KOPT-K1 (cell line): ENCODE measurements around the gene NPAS3.

Source experiments
- H3K27ac ChIP-seq: fragments of 200-600 bp; sonication (generic); 2 replicates; pipeline ENCODE4 v1.5.1; 2016; ENCODE audit warnings: antibody characterized with exemption, mild to moderate bottlenecking, low read depth, low read length; ENCODE audit not compliant: poor library complexity, severe bottlenecking
- H3K36me3 ChIP-seq: fragments of 200-600 bp; sonication (generic); 2 replicates; pipeline ENCODE4 v1.5.1; 2017; ENCODE audit warnings: antibody characterized with exemption, mild to moderate bottlenecking, low read length, moderate library complexity; ENCODE audit not compliant: insufficient read depth
- H3K9me3 ChIP-seq: fragments of 200-600 bp; sonication (generic); 2 replicates; pipeline ENCODE4 v1.5.1; 2017; ENCODE audit warnings: antibody characterized with exemption, low read length, mild to moderate bottlenecking; ENCODE audit not compliant: insufficient read depth, poor library complexity, severe bottlenecking

Gene NPAS3

GRCh38 chr14:33650430-33650829 lies 711.8 kb downstream of the NPAS3 start:
- no peaks in the 10 kb centered on the region for H3K36me3 ChIP-seq
- no peaks in the 10 kb centered on the region for H3K9me3 ChIP-seq
- H3K27ac ChIP-seq: no peak overlapping the region

DNA sequence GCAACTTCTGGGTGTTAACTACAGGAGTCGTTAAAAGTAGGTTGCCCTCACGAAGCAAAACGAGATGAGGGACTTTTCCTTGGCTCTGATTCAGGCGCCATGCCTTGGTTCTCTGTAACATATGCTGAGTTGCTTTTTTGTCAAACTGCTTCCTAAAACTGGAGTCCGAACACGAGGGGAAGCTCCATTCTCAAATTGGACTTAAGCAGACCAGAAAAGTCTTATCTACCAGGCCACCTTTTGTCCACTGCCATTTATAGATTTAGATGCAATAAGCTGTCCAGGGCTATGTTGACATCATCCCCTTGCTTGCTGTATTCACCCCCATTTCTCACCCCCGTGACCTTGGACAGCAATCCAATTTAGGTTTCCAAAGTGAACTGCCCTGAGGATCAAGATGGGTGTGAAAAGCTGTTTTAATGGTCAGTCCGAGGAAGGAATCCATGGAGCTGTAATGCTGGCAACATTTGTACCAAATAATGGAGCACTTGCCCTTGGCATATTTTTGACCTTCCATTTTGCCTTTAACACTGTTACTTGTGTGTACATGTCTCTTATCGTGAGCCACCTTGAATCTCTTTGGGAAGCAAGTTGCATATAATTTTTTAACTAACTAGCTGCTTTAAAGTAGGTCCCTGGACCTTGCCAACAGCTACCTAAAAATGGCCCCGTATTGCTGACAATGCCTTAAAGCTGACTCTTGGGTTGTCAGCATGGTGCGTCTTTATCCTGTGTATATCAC lies 714.1 kb downstream of the NPAS3 start:
- Histone ChIP-seq H3K9me3 (no peaks in the 10 kb centered on the region), H3K27ac (no peak overlapping the region), H3K36me3 (no peaks in the 10 kb centered on the region)

- Histone ChIP-seq H3K9me3 (no peaks in the 10 kb centered on the region), H3K36me3 (no peaks in the 10 kb centered on the region), H3K27ac (no peak overlapping the region)
Measured at GRCh38 chr14:33653308-33653695, 714.6 kb downstream of the NPAS3 start.

DNA sequence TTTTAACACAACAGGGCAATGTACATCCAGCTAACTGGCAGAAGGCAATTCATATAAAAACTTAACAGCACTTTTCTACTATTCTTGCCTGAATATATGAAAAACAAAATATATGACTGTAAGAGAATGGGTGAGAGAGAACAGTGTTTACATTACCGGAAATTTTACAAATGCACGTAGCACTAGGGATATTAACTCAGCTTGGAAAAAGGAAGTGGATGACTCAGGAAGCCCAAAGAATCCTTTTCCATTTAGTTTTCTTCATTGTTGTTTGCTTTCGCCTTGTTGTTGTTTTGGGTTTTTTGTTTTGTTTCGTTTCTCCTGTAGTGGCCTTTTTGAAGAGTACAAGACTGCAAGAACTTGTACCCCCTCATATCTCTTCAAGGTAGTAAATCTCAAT lies 716.7 kb downstream of the NPAS3 start:
- Histone ChIP-seq H3K36me3 (no peaks in the 10 kb centered on the region), H3K27ac (no peak overlapping the region), H3K9me3 (no peaks in the 10 kb centered on the region)

DNA sequence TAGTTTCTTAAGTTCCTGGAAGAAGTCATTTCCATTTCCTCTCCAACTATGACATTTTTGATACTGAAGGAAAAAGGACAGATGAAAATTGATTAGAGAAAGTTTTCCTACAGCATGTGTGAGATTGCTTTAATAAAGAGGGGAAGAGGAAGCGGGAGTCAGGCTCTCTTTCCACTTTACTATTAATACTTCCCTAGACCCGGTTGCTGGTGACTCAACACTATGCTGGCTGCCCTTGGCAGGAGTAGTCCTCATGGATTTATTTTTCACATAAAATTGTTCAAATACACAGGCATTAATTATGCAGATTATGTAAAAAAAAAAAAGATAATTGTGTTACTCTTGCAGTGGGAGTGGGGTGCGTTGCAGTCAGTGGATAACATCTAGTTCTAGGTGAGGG lies 718.8 kb downstream of the NPAS3 start:
- H3K36me3 ChIP-seq: no peaks in the 10 kb centered on the region
- H3K9me3 ChIP-seq: no peaks in the 10 kb centered on the region

GRCh38 chr14:33660248-33660647 lies 721.6 kb downstream of the NPAS3 start:
- Histone ChIP-seq H3K36me3 (no peaks in the 10 kb centered on the region), H3K9me3 (no peaks in the 10 kb centered on the region), H3K27ac (no peak overlapping the region)

More for the DNA sequence above, 718.8 kb downstream of the NPAS3 start:
- no peak overlapping the region for H3K27ac ChIP-seq

- H3K9me3 ChIP-seq: no peaks in the 10 kb centered on the region
- no peaks in the 10 kb centered on the region for H3K36me3 ChIP-seq
- H3K27ac ChIP-seq: no peak overlapping the region
Measured at GRCh38 chr14:33661101-33661500, 722.4 kb downstream of the NPAS3 start.

DNA sequence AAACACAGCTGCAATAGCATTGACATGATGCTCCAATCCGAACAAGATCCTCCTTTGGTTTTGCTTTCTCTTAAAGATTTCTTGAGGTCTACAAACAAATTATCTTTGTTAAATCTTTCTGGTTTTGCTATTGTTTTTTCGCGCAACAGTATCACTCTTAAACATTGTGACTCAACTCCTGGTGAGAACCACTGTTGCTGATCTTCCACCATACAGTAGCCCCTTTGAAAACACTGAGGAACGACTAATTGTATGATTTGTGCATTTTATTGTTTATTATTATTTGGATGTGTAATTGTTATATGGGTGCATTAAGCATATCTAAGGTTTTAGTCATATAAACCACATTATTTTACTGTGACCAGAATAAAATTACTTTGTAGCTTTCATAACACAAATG lies 729.4 kb downstream of the NPAS3 start:
- Histone ChIP-seq H3K27ac (no peak overlapping the region), H3K36me3 (no peaks in the 10 kb centered on the region)

DNA sequence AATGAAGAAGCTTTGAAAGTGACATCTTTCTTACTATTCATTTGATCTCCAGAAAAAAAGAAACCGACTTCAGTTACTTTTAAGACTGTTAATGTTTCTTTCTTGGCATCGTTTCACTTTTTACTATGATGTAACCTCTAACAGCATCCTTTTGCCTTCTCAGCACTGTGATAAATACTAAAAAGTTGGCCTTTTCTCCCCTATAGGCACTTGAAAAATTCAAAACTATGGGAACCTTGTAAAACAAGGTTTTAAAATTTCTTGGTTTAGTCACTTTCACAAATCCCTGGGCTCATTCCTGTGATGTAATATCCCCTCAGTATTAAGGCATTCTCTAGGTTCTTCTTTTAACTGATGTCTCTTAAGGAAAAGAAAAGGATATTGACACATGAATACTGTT lies 730.4 kb downstream of the NPAS3 start:
- no peaks in the 10 kb centered on the region for H3K9me3 ChIP-seq
- no peak overlapping the region for H3K27ac ChIP-seq
- H3K36me3 ChIP-seq: no peaks in the 10 kb centered on the region

More for the DNA sequence above, 729.4 kb downstream of the NPAS3 start:
- no peaks in the 10 kb centered on the region for H3K9me3 ChIP-seq

DNA sequence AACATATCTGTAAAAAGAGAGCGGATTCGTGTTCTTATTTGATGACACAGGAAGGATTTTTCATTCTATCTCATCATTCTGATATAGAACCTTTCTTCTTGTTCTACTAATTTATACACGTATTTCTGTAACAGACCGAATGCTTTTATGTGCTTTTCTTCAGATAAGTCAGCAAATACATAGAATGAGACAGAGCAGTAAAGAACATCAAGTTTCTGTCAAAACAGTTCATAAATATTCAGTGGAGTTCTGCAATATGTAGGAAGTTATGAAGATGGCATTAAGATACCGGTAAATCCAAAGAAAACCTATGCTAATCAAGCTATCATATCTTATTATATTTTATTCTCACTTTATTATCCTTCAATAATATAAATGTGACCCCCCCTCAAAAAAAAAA lies 731.6 kb downstream of the NPAS3 start:
- H3K9me3 ChIP-seq: no peaks in the 10 kb centered on the region
- H3K27ac ChIP-seq: no peak overlapping the region
- H3K36me3 ChIP-seq: no peaks in the 10 kb centered on the region

DNA sequence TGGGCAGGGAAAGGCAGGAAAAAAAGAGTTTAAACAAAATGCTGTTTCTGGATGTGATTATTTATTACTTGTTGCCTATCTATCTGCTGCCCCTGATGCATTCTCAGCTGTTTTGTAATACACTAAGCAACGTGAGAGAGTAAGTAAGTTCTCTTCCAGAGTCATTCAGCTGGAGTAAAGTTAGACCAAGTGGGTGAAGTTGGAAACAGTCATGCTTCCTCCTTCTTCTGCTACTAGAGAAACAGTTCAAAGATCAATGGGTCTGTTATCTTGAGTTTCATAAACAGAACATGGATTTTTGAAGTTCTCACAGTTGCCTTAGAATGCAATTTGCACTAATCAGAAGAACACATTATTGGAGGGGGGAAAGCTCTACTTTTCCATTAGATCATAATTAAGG lies 732.9 kb downstream of the NPAS3 start:
- Histone ChIP-seq H3K27ac (no peak overlapping the region), H3K36me3 (no peaks in the 10 kb centered on the region), H3K9me3 (no peaks in the 10 kb centered on the region)

- H3K36me3 ChIP-seq: no peaks in the 10 kb centered on the region
- no peak overlapping the region for H3K27ac ChIP-seq
- H3K9me3 ChIP-seq: no peaks in the 10 kb centered on the region
Measured at GRCh38 chr14:33674927-33675326, 736.2 kb downstream of the NPAS3 start.

GRCh38 chr14:33675415-33676130 lies 736.9 kb downstream of the NPAS3 start:
- H3K9me3 ChIP-seq: no peaks in the 10 kb centered on the region
- no peak overlapping the region for H3K27ac ChIP-seq
- H3K36me3 ChIP-seq: no peaks in the 10 kb centered on the region

DNA sequence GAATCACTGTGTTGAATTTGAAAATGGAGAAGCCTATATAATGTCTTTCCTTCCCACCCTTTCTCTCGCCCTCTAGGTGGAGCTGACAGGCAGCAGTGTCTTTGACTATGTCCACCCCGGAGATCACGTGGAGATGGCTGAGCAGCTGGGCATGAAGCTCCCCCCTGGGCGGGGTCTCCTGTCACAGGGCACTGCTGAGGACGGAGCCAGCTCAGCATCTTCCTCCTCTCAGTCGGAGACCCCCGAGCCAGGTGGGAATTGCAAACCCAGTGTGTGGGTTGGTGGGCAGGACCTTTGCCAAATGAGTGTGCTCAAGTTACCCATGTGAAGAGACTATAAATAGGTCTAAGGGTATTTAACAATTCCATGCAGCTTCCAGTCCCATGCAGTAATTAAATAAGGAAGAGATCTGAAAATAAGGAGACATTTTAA lies 737.5 kb downstream of the NPAS3 start:
- no peaks in the 10 kb centered on the region for H3K9me3 ChIP-seq
- H3K27ac ChIP-seq: no peak overlapping the region
- H3K36me3 ChIP-seq: no peaks in the 10 kb centered on the region

DNA sequence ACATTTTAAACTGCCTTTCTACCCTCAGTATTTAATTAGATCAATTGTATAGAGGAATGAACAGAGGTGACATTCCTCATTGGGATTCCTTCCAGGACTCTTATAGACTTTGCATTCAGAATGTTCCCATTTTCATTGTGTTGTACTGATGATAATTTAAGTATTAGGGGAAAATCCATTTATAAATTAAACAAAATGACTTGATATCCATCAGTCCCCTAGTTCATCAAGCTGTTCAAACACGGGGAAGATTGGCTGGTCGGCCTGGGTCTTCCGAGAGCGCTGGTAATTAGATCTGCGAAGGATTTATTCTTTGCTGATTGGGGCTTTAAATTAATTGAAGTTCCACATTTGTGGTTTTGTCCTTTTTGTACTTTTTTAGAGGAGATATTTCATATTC lies 738.2 kb downstream of the NPAS3 start:
- no peak overlapping the region for H3K27ac ChIP-seq
- no peaks in the 10 kb centered on the region for H3K36me3 ChIP-seq

DNA sequence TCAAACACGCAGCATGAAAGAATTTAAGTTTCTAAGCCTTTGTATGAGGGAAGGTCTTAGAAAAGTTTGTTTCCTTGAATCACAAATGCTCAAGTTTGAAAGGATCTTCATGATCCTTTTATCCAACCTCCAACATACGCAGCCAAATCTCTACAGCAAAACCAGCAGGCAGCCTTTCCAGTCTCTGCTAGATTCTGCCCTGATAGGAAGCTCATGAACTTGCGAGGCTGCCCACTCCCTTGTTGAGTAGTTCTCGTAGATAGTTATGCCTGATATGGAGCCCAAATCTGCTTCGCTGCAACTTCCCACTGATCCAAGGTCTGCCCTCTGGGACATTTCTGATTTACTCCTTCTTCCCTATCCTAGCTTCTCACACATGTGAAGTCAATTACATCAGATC lies 739.3 kb downstream of the NPAS3 start:
- H3K9me3 ChIP-seq: no peaks in the 10 kb centered on the region
- H3K36me3 ChIP-seq: no peaks in the 10 kb centered on the region
- no peak overlapping the region for H3K27ac ChIP-seq

More for the DNA sequence above, 738.2 kb downstream of the NPAS3 start:
- no peaks in the 10 kb centered on the region for H3K9me3 ChIP-seq
